GM12892 (cell line): ENCODE measurements around the gene PSMB7.

Source experiments
- DNase-seq: peaks from one replicate; pipeline ENCODE4 v3.0.0; 2011; ENCODE audit not compliant: insufficient read length
- FAIRE-seq: peaks from 2 replicates; lab custom pipeline; 2011; peaks lifted over from hg19 to GRCh38; lab: Jason Lieb, UNC
- POLR2A ChIP-seq: IDR thresholded peaks from 2 replicates; pipeline ENCODE4 v1.6.1; 2011; ENCODE audit warnings: low read depth, low read length, control low read depth
- POLR2AphosphoS5 ChIP-seq: IDR thresholded peaks from 2 replicates; pipeline ENCODE4 v1.6.1; 2011; ENCODE audit warnings: low read depth, low read length, control low read depth
- TAF1 ChIP-seq: IDR thresholded peaks from 2 replicates; pipeline ENCODE4 v1.6.1; 2011; ENCODE audit warnings: low read depth, mild to moderate bottlenecking, control low read depth, low read length, borderline replicate concordance

The PSMB7 gene

DNA sequence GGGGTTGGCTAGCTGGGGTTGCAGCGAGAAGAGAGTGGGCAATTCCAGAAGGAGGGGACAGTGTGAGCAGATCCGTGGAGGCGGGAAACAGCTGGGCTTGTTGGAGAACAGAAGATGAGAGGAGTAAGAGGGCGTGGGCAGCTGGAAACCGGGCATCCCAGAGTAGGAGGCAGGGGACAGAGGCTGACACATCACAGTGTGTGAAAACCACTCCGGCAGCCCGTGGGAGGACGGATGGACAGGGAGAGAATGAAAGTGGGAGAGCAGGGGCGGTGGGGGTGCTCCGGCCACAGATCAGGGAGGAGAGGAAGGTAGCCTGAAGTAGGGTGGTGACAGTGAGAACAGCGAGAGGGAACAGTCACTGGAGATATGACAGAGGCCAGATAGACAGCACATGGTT, 8.3 kb upstream of the PSMB7 start:
- no peak for FAIRE-seq
- no peak for DNase-seq
- TF ChIP-seq POLR2AphosphoS5, result no peak
- TF ChIP-seq TAF1, result no peak
- TF ChIP-seq POLR2A, result no peak

DNA sequence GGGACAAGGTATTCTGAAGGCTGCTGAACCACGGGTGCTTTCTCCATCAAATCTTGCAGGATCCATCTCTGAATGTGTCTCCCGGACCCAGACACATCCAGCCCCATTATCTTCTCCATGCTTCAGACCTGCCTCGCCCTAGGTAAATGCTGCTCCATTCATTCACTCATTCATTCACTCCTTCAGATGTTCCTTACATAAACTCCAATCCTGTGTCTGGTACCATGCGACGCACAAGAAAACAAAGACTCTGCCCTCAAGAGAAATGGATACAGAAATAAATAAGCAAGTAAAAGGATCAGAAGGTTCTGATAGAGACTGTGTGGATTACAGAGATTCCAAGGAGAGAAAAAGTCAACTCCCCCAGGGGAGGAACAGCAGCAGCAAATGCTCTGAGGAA, 7.9 kb upstream of the PSMB7 start:
- DNase-seq (no peak), FAIRE-seq (no peak)
- no peak for TF ChIP-seq POLR2AphosphoS5
- no peak for TF ChIP-seq TAF1
- TF ChIP-seq POLR2A, result no peak

- no peak for FAIRE-seq
- no peak for TF ChIP-seq POLR2A
- TF ChIP-seq TAF1, result no peak
- no peak for TF ChIP-seq POLR2AphosphoS5
- DNase-seq, result no peak
These were observed 5.8 kb upstream of the PSMB7 start for GRCh38 chr9:124420991-124421543.

- no peak for FAIRE-seq
- DNase-seq, result no peak
- TF ChIP-seq POLR2AphosphoS5 (no peak), TAF1 (no peak), POLR2A (no peak)
These were observed 4.7 kb upstream of the PSMB7 start for GRCh38 chr9:124419832-124420489.

DNA sequence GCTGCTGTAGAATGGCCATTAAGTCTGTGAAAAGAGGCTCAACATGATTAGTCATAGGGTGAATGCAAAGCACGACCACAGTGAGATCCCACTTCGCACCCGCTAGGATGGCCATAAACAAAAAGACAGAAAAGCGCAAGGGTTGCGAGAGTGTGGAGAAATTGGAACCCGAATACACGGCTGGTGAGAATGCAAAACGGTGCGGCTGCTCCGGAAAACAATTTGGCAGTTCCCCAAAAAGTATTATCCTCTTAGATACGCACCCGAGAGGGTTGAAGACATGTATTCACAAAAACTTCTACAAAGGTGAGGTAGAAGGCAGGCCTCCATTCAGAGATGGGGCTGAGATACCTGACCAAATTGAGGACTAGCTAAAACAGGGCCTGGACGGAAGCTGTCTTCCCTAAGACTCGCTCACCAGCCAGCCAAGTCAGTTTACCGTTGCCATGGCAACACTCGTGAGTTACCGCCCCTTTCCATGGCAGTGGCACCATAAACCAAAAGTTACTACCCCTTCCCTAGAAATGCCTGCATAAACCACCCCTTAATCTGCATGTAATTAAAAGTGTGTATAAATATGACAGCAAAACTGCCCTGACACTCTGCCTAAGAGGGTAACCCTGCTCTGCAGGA, 726 bp upstream of the PSMB7 start:
- DNase-seq (no peak), FAIRE-seq (no peak)
- TF ChIP-seq POLR2A, result no peak
- TF ChIP-seq POLR2AphosphoS5, result no peak
- TF ChIP-seq TAF1, result no peak

DNA sequence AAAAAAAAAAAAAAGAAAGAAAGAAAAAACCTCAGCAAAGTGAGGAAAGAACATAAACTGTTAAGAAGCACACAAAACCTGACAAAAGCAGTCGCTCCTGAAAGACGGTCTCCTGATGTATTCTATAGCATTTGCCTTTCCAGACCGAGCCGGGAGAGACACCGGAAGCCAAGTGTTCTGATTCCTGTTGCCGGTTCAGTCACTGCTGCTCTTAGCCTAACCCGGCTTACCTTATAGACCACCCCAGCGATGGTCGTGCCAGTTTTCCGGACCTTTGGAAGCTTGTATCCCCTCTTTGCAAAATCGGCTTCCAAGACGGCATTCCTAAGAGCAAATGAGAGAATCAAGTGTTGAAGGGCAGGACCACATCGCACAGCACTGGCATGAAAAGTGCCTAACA, 630 bp downstream of the PSMB7 start:
- no peak for FAIRE-seq
- no peak for DNase-seq
- TF ChIP-seq POLR2A (no peak), POLR2AphosphoS5 (no peak), TAF1 (no peak)

DNA sequence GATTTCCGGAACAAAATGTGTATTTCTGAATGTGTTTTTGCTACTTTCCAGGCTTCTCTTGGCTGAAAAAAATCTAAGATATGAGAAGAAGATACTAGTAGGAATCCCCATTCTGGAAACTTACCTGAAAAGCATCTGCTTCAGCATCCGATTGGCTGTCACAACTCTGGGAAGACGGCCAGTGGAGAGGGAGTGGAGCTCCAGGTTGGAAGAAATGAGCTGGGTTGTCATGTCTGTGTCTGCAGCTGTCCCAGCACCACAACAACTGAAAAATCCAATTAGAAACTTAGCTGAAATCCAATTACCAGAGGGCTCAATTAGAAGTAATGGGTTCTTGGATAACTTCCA, 3.0 kb downstream of the PSMB7 start:
- no peak for TF ChIP-seq TAF1
- no peak for TF ChIP-seq POLR2AphosphoS5
- TF ChIP-seq POLR2A, result no peak
- DNase-seq (no peak), FAIRE-seq (no peak)

GRCh38 chr9:124411514-124412227, 3.6 kb downstream of the PSMB7 start:
- no peak for DNase-seq
- TF ChIP-seq TAF1 (no peak), POLR2A (no peak), POLR2AphosphoS5 (no peak)
- no peak for FAIRE-seq

DNA sequence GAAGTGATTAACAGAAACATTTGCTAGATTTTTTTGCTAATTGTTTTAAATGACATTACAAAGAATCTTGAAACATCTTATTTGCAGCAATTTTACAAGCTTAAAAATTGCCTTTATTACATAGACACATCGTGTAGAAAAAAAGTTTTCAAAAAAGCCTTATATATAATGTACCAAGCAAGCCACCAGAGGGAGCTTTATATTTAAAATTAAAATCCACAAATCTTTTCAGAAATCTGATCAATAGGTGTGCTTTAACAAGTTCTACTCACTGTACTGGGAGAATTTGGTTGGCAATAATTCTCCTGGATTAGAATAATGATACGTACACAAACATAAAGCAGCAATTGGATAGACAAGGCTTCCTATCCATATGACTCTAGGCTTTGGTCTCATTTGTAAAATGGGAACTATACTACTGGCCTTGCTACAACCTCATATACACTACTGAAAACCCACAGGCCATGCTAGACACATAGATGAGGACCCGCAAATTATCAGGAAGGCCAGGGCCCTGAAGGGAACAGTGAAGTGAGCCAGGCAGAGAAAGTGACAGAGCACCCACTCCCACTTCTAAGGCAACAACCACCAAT, 4.8 kb downstream of the PSMB7 start:
- TF ChIP-seq POLR2A (no peak), POLR2AphosphoS5 (no peak), TAF1 (no peak)
- no peak for DNase-seq
- FAIRE-seq, result no peak

GRCh38 chr9:124409410-124409809, 5.8 kb downstream of the PSMB7 start:
- FAIRE-seq (peak; percentile 76), DNase-seq (no peak)
- TF ChIP-seq POLR2A, result no peak
- no peak for TF ChIP-seq POLR2AphosphoS5
- no peak for TF ChIP-seq TAF1

GRCh38 chr9:124403246-124403645, 12.0 kb downstream of the PSMB7 start:
- DNase-seq (no peak), FAIRE-seq (no peak)
- TF ChIP-seq POLR2A, result no peak
- TF ChIP-seq POLR2AphosphoS5, result no peak
- no peak for TF ChIP-seq TAF1

- DNase-seq (no peak), FAIRE-seq (no peak)
- TF ChIP-seq POLR2A (no peak), POLR2AphosphoS5 (no peak), TAF1 (no peak)
These were observed 15.0 kb downstream of the PSMB7 start for GRCh38 chr9:124399968-124400940.
